ENCODE measurements around the gene GDA.

GDA gene

DNA sequence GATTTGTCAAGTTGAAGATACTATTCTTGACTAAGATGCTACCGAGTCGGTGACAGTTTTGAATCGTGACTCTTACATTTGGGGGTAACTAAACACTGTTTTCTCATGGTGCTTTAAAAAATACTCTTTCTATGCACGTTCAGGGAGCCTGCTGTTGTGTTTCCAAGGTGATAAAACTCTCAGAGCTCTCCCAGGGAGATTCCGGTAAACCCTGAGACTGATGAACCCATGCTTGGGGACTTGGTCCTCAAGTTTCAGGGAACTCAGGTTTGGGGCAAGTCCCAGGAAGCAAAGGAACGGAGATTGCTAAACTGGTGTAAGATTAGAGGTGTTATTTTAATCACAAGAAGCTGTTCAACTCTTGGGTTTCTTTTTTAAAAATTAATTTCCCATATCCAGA lies 1.4 kb downstream of the GDA start:
- no peak for DNase-seq

DNA sequence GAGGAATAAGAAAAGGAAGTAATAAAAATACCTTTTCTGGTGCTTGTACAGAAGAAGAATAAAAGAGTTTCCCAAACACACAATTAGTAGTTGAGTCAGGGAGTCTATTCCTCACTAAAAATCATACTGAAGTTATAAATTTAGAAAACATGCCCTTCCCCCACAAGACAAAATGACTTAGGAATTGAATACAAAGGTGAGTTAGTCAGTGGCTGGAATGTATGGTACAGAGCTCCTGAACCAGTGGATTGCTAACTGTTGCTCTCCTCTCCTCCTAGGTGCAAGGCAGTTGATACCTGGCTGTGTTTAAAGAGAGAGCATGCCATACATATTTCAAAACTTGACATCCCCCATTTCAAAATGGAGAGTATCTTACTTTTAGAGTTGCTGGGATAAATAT lies 1.9 kb downstream of the GDA start:
- DNase-seq, result no peak

DNA sequence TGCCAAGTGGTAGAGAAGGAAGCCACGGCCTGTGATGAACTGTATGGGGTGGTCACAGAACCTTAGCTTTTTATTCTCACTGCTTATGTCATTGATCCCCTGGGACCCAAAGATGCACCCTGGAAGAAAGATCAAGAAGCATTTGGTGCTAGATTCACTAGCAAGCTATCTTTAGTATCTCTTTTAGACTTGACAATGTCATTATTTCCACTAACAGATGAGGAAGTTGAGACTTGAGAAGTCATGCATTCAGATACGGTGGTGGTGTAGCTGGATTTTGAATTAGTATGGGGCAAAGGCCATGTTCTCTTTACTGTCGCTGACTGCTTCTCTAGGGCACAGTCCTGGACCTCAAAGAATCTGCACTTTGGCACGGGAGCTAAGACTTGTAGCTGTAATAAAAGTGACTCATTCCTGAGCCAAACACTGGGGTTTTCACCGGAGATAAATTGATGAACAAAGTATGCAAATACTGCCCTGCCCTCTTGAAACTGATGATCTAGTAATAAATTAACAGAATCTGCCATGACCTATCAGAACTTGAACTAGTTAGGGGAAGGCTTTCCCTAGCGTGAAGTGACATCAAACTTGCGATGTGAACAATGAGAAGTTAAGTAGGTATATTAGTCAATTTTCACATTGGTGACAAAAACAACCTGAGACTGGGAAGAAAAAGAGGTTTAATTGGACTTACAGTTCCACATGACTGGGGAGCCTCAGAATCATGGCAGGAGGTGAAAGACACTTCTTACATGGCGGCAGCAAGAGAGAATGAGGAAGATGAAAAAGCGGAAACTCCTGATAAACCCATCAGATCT lies 5.4 kb downstream of the GDA start:
- DNase-seq, result no peak

DNA sequence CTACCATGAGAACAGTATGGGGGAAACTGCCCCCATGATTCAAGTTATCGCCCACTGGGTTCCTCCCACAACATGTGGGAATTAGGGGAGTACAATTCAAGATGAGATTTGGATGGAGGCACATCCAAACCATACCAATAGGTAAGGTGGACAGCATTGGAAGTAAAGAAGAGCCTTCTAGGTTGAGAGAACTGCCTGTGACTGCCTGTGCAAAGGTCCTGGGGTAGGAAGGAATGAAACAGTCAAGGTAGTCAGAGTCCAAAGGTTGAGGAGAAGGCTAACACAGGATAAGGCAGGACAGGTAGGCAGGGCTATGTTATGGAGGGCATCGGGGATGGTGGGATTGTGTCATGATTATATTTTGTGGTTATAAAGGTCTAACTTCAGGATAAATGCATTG lies 6.1 kb downstream of the GDA start:
- no peak for DNase-seq

DNA sequence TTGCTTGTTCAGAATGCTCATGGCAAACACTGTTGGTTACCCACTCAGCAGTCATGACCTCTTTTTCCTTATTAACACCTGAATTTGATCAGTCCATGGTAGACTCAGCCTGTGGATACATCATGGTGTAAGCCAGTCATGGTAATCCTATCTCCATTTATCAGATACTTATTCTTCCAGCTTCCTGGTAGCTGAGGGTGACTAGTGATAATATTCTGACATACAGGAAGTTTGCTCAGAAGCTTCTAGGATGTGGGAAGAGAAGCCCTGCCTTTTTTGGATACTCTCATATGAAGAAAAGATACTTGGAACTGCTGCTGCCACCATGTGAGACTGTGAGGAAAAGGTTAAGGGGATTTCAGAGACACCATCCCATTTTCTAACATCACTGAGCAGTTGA lies 7.3 kb downstream of the GDA start:
- no peak for DNase-seq

DNA sequence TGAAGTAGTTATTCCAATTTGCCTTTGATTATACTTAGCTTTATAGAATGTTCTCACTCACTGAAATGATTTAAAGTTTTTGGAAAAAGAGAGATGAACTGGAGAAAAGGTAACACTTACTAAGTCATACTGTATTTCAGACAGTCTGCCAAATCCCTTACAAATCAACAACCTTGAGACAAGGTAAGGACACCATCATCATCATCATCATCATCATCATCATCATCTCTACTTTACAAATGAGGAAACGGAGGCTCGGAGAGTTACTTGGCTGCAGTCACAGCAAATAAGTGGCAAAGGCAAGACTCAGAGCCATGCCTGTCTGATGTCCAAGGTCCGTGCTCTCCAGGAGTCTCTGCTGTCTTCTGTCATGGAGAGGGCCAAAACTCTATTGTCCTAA lies 9.4 kb downstream of the GDA start:
- no peak for DNase-seq

DNA sequence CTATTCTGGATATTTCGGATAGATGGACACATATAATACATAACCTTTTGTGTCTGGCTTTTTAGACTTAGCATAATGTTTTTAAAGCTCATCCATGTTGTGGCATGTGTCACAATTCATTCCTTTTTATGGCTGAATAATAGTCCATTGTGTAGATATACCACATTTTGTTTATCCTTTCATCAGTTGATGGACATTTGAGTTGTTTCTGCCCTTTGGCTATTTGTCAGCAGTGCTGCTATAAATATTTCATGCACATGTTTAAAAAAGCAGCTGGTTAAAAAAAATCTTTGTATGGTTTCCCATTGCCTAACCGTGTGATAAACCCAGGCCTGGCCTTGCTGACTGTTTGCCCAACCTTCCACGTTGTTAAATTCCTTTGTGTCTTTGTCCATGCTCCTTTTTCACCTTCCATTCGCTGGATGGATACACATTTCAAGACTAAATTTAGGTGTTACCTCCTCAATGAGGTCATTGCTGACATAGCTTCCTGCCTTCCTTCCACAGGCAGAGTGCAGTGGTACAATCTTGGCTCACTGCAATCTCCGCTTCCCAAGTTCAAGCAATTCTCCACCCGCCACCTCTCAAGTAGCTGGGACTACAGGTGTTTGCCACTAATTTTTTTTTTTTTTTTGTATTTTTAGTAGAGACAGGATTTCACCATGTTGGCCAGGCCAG lies 11.3 kb downstream of the GDA start:
- no peak for DNase-seq

DNA sequence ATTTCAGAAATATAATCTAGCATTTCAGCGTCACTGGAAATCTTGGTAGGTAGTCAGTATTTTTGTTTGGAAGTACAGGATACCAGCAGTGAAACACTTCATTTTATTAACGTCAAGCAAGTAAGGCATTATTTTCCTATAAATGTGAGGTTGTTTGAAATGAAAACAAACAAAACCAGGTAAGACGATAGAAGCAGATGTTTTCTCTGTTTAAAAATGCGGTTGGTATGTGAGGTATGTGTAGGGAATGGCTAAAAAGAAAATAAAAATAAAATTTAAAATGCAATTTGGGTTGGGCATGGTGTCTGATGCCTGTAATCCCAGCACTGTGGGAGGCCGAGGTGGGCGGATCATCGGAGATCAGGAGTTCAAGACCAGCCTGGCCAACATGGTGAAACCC lies 16.1 kb downstream of the GDA start:
- no peak for DNase-seq

DNA sequence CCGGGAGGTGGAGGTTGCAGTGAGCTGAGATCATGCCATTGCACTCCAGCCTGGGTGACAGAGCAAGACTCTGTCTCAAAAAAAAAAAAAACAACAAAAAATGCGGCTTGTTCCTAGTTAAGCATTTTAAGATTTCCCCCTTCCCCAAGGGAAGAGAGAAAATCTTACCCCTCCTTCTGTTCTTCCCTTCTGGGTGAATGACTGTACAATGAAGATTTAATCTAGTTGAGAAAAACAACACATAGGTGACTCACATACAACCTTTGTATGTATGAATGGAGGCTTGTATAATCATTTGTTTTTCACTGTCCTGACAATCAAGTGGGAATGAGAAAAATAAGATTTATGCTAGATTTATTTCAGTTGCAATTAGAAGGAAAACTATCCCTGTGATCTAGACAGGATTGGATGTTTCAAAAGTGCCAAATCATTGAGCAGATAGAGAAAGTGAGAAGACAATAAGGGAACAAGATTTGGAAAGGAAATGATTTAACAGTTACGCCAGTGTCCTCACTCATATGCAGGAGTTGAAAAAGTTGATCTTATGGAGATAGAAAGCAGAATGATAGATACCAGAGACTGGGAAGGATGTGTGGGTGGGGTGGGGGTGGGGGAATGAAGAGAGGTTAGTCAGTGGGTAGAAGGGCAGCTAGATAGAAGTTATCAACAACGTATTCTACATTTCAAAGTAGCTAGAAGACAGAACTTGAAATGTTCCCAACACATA lies 16.7 kb downstream of the GDA start:
- DNase-seq, result no peak

DNA sequence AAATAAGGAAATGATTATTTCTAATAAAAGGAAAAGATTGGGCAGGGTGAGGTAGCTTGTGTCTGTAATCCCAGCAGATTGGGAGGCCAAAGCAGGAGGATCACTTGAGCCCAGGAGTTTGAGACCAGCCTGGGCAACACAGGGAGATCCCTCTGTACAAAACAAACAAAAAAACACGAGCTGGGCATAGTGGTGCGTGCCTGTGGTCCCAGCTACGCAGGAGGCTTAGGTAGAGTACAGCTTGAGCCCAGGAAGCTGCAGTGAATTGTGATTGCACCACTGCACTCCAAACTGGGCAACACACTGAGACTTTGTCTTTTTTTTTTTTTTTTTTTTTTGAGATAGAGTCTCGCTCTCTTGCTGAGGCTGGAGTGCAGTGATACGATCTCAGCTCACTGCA lies 18.8 kb downstream of the GDA start:
- DNase-seq, result no peak

DNA sequence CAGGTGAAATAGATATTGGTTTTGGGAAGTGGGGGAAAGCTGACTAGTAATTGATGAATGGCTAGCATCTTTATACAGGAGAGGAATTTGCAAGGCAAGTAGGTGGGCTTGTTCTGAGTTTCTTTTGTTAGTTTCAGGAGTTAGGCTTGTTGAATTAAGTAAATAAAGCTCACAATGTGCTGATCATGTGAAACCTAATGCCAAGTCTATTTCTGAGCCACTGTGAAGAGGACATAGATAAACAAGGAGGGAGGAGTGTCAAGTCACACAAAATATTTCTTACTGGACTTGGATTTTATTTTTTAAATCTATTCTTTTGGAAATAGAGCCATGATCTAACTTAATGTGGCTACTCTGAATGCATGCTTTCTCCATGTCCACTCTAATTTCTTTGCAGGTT lies 19.9 kb downstream of the GDA start:
- DNase-seq, result no peak

DNA sequence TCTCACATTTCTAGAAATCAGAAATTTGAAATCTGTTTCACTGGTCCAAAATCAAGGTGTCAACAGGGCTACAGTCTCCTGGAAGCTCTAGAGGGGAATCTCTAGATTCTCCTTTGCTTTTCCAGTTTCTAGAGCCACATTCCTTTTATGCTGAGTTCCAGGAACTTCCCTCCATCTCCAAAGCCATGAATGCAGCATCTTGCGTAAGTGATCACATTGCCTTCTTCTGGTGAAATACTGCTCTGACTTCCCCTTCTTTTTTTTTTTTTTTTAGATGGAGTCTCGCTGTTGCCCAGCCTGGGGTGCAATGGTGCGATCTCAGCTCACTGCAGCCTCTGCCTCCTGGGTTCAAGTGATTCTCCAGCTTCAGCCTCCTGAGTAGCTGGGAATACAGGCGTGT lies 23.8 kb downstream of the GDA start:
- DNase-seq, result no peak

DNA sequence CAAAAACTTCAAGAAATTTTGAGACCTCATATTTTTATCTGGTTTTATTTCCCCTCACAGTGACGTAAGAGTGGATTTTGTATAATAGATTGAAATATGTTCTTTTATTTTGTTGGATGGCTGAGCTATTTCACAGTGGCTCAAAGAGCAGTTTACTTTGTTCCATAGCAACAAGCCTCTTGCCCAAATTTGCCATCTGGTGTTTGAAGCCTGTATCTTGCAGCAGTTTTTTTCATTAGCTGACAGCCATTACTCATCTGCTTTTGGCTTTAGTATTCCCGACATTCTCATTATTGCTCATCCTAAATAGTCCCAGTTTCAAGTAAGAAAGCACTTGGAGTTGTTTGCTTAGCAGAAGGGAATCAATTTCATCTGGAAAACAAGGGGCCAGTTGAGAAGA lies 36.3 kb downstream of the GDA start:
- no peak for DNase-seq

DNA sequence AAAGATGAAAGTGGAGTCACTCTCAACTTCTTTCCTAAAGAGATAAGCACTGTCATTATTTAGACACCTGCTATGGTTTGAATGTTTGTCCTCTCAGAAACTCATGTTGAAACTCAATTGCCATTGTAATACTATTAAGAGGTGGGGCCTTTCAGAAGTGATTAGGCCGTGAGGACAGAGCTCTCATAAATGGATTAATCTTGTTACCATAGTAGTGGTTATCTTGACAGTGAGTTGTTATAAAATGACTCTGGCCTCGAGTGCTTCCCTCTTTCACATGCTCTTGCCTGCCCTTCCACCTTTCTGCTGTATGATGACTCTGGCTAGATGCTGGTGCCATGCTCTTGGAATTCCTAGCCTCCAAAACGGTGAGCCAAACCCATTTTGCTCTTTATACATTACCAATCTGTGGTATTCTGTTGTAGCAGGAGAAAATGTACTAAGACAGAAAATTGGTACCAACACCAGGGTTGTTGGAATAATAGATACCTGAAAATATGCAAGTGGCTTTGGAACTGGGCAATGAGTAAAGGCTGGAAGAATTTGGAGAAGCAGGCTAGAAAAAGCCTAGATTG lies 38.0 kb downstream of the GDA start:
- no peak for DNase-seq

DNA sequence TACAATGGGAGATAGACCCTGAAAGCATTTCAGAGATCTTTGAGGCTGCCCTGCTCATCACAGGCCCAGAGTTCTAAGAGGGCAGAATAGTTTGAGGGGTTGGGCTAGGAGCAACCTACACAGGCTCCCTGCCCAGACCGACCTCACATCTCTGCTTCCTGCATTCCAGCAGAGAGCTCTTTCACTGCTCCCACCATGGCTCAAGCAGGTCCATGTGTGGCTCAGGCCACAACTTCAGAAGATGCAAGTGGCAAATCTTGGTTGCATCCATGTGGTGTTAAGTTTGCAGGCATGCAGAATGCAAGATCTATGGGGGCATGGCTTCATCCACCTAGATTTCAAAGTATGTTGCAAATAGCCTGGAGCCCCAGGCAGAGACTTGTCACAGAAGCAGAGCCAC lies 39.0 kb downstream of the GDA start:
- DNase-seq, result no peak

DNA sequence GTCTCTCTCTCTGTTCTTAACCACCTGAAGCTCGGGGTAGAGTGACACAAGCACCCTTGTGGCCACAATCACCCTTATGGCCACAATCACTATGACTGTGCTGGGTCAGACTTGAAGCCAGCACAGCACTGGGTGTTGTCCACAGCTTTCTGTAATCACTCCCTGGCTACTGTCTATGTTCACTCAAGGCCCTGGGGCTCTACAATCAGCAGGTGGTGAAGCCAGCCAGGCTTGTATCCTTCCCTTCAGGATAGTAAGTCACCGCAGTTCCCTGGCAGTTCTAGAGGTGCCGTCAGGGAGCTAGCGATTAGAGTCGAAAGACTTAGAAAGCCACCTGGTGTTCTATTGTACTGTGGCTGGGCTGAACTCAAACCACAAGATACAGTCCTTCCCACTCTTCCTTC lies 44.2 kb downstream of the GDA start:
- no peak for DNase-seq

DNA sequence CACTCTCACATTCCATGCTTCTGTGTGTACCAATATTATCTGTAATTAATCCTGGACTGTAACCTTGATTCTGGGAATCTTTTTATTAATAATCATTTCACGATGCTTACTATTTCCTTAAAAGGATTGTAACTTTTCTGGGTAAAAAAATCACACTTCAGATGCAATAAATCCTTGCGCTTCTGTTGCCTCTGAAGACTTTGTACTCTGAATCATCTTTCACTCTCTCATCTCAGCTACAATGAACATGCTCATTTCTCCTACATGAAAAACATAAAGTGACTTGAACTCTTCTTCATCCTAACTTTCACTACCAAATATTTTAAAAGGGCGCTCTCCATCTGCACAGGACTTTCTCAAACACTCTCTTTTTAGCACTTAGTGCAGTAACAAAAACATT lies 50.0 kb downstream of the GDA start:
- DNase-seq, result no peak

DNA sequence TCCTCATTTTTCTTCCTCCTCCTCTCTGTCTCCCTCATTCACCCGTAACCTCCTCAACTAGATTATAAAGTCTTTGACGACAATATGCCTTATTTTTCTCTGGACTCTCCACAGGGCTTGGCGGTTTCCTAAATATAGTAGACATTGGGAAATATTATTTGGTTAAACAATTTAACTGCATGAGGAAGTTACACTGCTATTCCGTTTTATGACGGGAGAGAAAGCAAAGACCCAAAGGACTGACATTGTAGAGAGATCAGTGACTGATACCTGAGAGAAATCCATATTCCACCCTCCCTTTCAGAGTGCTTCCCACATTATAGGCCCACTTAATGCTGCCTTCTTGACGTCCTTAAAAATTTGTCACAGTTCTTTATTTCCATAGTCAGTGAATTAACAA lies 51.2 kb downstream of the GDA start:
- no peak for DNase-seq

DNA sequence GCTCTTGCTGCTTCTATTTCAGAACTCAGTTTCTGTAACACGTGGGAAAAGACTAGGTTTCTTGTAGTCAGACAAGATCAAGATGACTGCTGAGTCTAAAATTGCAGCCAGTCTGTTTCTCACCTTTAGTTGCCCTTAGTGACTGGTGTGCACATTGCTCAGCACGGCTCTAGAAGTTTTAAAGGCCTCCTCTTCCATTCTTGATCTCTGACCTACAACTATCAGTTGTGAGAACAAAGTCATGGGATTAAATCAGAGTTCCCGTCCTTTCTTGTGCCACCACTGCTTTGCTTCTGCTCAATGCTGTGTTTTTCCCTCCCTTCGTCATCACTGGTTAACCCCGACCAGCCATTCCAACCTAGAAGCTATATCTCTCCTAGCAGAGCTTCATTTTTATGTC lies 52.8 kb downstream of the GDA start:
- no peak for DNase-seq

DNA sequence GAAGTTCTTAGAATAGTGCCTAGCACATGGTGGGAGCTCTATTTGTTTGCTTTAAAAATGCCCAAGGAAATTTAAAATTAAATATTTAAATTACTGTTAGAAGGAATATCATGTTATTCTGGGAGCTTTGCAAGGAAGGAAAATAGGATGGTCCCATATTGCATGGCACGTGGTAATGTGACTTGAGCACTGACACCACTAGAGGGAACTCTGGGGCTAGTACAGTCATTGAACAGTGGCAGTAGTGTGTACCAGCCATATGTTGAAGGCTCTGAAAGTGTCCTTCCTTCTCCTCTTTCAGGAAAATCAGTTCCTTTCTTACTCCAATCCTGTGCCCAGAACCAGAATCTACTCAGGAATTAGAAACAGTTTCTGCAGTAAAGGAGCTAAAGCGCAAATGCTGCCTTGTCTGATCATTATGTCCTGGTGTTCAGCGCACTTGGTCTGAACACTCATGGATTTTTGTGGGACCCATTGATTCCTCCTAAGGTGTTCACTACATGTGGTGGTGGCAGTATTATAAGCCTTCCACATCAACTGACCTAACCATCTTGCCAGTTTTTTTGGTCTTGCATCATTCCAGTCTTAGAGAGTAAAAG lies 54.1 kb downstream of the GDA start:
- no peak for DNase-seq

DNA sequence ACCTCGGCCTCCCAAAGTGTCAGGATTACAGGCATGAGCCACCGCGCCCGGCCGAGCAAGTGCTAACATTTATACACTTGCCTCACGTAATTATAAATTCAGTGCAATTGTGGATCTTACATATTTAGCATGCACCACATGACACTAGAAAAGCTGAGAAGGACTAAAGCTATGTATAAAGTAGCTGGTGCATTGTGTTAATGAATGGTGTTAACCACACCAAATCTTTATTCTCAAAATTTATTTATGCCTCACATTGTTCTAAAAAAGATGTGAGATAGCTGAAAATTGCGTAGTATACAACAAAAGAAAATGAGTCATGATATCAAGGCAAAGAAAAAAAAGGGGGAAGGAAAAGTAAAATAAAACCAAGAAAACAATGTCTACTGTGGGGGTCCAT lies 54.8 kb downstream of the GDA start:
- DNase-seq, result no peak

DNA sequence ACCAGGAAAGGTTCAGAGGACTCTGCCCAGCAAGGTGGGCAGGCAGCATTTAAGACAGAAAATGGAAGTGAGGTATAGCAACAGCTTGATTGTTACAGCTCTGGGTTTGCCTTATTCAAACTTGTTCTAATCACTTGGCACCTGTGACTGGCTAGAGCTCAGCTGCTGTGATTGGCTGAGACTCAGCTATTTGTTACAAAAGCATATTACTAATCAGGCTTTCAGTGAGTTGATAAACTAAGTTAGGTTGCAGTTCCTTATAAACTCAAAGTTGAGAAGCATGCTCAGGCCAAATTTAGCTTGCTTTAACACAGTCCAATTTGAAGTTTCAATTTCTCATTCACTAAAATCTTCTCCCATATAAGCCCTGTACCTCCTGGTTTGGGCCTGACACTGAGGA lies 56.3 kb downstream of the GDA start:
- no peak for DNase-seq

DNA sequence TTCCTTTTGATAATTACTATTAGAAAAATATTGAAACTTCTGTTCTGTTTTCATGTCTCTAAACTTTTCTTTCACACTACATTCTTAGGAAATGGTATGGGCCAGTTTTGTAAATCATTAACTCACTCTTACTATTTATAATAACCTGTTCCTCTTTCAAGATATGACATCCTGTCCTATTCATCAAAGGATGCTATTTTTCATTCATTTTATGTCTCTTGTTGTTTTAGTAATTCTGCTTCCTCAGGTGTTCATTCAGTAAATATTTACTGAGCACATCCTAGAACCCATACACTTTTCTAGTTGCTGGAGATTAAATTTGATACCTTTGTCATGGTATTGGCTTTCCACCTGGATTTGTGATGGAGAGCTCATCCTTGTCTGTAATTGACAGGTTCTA lies 58.0 kb downstream of the GDA start:
- DNase-seq, result no peak

Data from central memory CD4-positive, alpha-beta T cell (primary cell).